ENCODE data around the gene CLDN25. TPM values are rescaled to one million over a fixed set of nuclear protein-coding genes. Genes with fewer than 3 reads are reported as not detected.

The CLDN25 gene
- polyA plus RNA-seq, 6 donors from 2014 or later: not detected

DNA sequence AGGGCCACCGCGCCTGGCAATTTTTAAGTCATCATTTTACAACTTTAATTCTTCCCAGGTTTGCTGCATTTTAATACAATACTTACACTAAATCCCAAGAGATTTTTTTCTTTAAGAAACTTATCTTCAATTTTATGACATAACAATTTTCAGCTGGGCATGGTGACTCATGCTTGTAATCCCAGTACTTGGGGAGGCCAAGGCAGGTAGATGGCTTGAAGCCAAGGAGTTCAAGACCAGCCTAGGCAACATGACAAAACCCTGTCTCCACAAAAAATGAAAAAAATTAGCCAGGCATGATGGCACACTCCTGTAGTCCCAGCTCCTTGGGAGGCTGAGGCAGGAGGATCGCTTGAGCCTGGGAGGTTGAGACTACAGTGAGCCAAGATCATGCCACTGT, 38.8 kb downstream of the CLDN25 start:
- H3K27me3 Mint-ChIP-seq: no peaks in the 10 kb centered on the region
- no peaks in the 10 kb centered on the region for H3K4me1 Mint-ChIP-seq
- ATAC-seq (ENCODE audit: low read depth in 2 of 2): no peak
- H3K27ac Mint-ChIP-seq: peak overlapping the region in 1 of 6 donors; percentile 89
- H3K4me3 Mint-ChIP-seq: no peak overlapping the region
- H3K9me3 Mint-ChIP-seq: peaks cover 0 to 2% (median 0%) of the 10 kb centered on the region in 7 donors
- no peak for DNase-seq
- H3K36me3 Mint-ChIP-seq: peaks cover 28 to 34% of the 10 kb centered on the region in 2 donors

DNA sequence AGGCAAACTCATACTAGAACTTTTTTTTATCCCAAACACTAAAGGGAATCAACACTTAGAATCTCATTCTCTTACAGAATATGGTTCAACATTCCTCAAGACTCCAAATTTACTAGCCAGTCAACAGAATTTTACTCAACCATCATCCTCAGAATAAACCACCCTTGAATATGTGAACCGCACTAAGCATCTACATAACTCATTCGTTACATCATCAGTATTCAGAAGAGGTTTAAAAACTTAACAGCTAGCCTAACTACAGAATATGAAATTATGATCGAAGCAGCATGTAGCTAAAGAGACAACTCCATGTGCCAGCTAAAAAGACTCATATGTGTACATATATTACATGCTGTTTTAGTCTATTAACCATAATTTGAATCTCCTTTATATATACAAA, 47.9 kb downstream of the CLDN25 start:
- Mint-ChIP-seq H3K4me3 (no peak overlapping the region), H3K27ac (peak overlapping the region in 2 of 6 donors; percentile 39 to 54), H3K27me3 (no peaks in the 10 kb centered on the region), H3K36me3 (peaks cover 18 to 28% of the 10 kb centered on the region in 2 donors), H3K9me3 (no peaks in the 10 kb centered on the region), H3K4me1 (peaks cover 17 to 20% (median 18%) of the 10 kb centered on the region in 3 donors)
- DNase-seq: no peak
- no peak for ATAC-seq (ENCODE audit: low read depth in 2 of 2)

DNA sequence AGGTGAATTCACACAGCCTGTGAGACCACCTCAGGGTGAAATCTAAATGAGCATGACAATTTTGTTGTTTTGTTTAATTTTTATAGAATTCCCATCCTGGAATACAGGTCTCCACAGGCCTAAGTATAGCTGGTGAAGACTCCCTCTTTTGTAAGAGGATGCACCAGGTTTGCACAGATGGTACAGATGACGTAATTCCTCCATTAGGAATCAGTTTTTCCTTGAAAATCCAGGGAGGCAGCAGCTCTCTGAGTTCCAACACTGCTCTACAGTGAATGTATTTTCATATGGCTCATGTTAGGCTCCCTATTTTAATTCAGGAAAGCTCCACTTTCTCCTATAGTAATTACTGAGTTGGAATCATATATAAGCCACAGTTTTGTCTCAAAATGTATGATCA, 48.6 kb downstream of the CLDN25 start:
- ATAC-seq (ENCODE audit: low read depth in 2 of 2): no peak
- H3K27ac Mint-ChIP-seq: no peak overlapping the region

DNA sequence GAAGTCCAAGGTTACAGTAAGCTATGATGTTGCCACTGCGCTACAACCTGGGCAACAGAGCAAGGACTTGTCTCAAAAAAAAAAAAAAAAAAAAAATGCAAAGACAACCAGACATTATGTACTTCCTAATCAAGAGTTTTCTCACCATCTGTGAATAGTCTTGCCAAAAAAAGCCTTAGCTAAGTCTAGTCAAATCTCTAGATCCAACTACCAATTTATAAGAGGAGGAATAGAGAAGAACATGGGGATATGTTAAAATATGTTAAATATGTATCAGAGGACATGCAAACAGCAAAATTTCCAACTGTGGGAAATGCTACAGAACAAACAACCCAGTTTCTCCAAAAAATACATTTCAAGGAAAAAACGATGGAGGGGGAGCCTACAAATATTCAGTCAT, 50.2 kb downstream of the CLDN25 start:
- no peaks in the 10 kb centered on the region for H3K9me3 Mint-ChIP-seq
- peak overlapping the region in 2 of 6 donors; percentile 33 to 58 for H3K27ac Mint-ChIP-seq
- DNase-seq (no peak), ATAC-seq (ENCODE audit: low read depth in 2 of 2) (no peak)
- H3K4me1 Mint-ChIP-seq: peaks cover 24 to 30% (median 25%) of the 10 kb centered on the region in 3 donors
- H3K4me3 Mint-ChIP-seq: peak overlapping the region in 1 of 8 donors; percentile 29
- H3K27me3 Mint-ChIP-seq: no peaks in the 10 kb centered on the region
- H3K36me3 Mint-ChIP-seq: peaks cover 24 to 28% of the 10 kb centered on the region in 2 donors

More for the DNA sequence above, 48.6 kb downstream of the CLDN25 start:
- H3K9me3 Mint-ChIP-seq: no peaks in the 10 kb centered on the region
- no peaks in the 10 kb centered on the region for H3K27me3 Mint-ChIP-seq
- no peak overlapping the region for H3K4me3 Mint-ChIP-seq
- no peak for DNase-seq
- peaks cover 20 to 28% (median 25%) of the 10 kb centered on the region in 3 donors for H3K4me1 Mint-ChIP-seq
- H3K36me3 Mint-ChIP-seq: peaks cover 23 to 27% of the 10 kb centered on the region in 2 donors

Other genes starting within 250 kb of the CLDN25 start
- not detected for gene TMPRSS5, start 73.5 kb upstream of the CLDN25 start, polyA plus RNA-seq (ENCODE audit: low read depth in 6 of 6)
- 10 to 100 TPM; 15.7 to 21.4 (median 17.1) TPM for gene ZW10, start 6.1 kb upstream of the CLDN25 start, polyA plus RNA-seq (ENCODE audit: low read depth in 6 of 6)
- gene USP28, start 95.8 kb downstream of the CLDN25 start, polyA plus RNA-seq (ENCODE audit: low read depth in 6 of 6): 100 to 1,000 TPM in 4 of 6 donors, 10 to 100 TPM in 2; 64.6 to 132 (median 109) TPM
- not detected for gene HTR3B, start 125.0 kb downstream of the CLDN25 start, polyA plus RNA-seq (ENCODE audit: low read depth in 6 of 6)
- gene HTR3A, start 195.3 kb downstream of the CLDN25 start, polyA plus RNA-seq (ENCODE audit: low read depth in 6 of 6): 10 to 100 TPM in 1 of 6 donors, 1 to 10 TPM in 5; 1.8 to 16.1 (median 4.4) TPM